Thyroid gland (tissue), 4 donors: Measurements from ENCODE around the gene ACTL8.

Source experiments
- POLR2A ChIP-seq, 2 donors: fragments of 450-650 bp; IDR thresholded peaks; one replicate each; pipeline ENCODE4 v1.6.1; 2017; ENCODE audit warnings: antibody characterized with exemption in 2 of 2, mild to moderate bottlenecking in 2 of 2, moderate library complexity in 1 of 2
- TF ChIP-seq, protein P1 (sequence below), 6 experiments: fragments of 200-600 bp in 3 of 6; fragments of 450-650 bp in 3 of 6; sonication (generic) in 3 of 6; IDR thresholded peaks; one replicate each; pipeline ENCODE4 v1.5.1; 2016 to 2019; ENCODE audit warnings: antibody characterized with exemption in 6 of 6, mild to moderate bottlenecking in 2 of 6, inconsistent platforms in 1 of 6, moderate library complexity in 1 of 6

- TF ChIP-seq, protein P1, sequence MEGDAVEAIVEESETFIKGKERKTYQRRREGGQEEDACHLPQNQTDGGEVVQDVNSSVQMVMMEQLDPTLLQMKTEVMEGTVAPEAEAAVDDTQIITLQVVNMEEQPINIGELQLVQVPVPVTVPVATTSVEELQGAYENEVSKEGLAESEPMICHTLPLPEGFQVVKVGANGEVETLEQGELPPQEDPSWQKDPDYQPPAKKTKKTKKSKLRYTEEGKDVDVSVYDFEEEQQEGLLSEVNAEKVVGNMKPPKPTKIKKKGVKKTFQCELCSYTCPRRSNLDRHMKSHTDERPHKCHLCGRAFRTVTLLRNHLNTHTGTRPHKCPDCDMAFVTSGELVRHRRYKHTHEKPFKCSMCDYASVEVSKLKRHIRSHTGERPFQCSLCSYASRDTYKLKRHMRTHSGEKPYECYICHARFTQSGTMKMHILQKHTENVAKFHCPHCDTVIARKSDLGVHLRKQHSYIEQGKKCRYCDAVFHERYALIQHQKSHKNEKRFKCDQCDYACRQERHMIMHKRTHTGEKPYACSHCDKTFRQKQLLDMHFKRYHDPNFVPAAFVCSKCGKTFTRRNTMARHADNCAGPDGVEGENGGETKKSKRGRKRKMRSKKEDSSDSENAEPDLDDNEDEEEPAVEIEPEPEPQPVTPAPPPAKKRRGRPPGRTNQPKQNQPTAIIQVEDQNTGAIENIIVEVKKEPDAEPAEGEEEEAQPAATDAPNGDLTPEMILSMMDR (IDR thresholded peaks at IDR 0.05) = no peak
- no peak for TF ChIP-seq POLR2A (IDR thresholded peaks at IDR 0.05)
Measured at GRCh38 chr1:17820198-17820597, 65.1 kb downstream of the ACTL8 start.
